ENCODE results near the gene TOR1A.

TOR1A gene, protein sequence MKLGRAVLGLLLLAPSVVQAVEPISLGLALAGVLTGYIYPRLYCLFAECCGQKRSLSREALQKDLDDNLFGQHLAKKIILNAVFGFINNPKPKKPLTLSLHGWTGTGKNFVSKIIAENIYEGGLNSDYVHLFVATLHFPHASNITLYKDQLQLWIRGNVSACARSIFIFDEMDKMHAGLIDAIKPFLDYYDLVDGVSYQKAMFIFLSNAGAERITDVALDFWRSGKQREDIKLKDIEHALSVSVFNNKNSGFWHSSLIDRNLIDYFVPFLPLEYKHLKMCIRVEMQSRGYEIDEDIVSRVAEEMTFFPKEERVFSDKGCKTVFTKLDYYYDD

DNA sequence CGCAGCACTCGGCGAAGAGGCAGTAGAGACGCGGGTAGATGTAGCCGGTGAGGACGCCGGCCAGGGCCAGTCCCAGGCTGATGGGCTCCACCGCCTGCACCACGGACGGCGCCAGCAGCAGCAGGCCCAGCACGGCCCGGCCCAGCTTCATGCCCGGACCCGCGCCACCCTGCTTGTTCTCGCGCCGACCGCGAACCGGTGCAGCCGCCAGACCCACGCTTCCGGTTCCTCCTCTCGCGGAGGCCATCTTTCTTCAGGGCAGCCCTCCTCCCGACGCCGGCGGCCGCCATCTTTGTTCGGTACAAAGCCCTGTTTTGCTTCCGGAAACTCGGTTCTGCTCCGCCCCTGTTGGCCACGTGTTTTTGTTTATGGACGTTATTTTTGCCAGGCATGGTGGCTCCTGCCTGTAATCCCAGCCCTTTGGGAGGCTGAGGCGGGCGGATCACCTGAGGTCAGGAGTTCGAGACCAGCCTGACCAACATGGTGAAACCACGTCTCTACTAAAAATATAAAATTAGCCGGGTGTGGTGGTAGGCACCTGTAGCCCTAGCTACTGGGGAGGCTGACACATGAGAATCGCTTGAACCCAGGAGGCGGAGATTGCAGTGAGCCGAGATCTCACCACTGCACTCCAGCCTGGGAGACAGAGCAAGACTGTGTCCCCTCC is at the start of gene TOR1A:
TOR1A (minus strand) TSS at position 202 of the 667 bp plus-strand sequence; CDS start at position 151, 51 bp downstream.
- peak; percentile 86 for DNase-seq (ENCODE audit: low read depth)

GRCh38 chr9:129871046-129871445 is 47.1 kb upstream of the TOR1A start:
- DNase-seq (ENCODE audit: low read depth) = no peak

DNA sequence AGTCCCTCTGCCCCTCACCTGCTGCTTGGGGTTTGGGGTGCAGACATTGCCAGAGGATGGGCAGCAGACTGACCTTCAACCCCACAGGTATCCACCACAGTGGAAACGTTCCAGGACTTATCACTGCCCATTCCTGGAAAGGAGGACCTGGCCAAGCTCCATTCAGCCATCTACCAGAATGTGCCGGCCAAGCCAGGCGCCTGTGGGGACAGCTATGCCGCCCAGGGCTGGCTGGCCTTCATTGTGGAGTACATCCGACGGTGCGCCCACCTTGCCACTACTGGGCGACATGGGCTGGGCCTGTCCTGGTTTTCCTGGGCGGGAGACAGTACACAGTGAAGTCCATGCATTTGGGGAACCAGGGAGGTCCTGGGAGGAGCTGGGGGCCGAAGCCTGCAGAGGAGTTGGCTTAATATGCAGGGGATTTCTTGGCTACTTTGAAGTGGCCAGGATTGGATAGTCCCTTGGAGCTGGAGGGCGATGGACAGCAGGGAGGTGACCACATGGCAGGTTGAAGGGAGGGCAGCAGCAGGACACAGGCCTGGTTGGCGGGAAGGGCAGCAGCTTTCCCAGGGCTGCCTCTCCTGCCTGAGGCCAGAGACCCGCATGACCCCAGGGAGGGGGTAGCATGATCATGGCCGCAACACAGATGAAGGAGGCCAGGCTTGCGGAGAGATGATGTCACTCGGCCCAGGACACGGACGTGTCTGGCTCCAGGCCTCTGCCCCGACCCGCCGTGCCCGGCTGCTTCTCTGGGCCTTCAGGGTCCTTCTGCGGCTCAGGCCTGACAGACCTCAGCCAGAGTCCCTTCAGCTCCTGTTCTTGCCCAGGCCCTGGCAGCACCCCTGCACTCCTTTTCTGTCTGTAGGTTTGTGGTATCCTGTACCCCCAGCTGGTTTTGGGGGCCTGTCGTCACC is 45.9 kb upstream of the TOR1A start:
- DNase-seq (ENCODE audit: low read depth) = no peak

GRCh38 chr9:129868872-129869486 is 45.0 kb upstream of the TOR1A start:
- DNase-seq (ENCODE audit: low read depth) = peak; percentile 86

- no peak for DNase-seq (ENCODE audit: low read depth)
Observed at GRCh38 chr9:129868023-129868871, 44.3 kb upstream of the TOR1A start.

DNA sequence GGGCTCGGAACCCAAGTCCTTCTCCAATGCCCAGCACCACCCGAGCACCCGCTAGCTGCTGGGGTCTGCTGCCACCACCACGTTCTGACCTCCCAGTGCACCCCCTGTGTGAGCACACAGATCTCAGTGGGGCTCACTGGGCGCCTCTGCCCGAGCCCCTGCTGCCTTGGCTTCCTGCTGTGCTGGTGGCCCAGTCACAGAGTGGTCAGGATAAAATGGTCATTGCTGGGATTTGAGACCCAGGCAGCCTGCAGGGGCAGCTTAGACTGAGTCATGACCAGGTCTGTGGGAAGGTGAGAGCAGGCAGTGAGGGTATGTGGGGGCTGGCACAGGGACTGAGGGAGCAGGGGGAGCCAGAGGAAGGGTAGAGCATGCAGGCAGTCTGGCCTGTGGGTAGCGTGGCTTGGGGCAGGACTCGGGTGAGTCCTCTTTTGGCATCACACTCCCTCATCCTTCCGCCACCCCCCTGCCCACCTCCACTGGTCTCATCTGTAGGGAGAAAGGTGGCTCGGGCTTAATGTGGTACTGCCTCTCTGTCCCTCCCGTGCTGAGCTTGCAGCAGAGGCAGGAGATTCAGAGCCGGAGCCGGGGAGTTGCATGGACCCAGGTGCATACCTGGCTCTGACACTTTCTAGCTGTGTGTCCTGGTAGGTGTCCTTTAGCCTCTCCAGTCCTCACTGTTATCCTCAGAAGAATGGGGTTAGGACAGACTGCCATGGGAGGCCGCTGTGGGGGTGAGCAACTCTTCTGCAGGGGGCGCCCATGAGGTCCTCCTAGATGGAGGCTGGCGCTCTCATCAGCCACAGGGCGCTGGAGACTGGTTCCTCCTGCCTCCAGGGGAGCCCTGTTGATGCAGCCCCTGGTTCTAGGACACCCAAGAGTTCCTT is 43.4 kb upstream of the TOR1A start:
- no peak for DNase-seq (ENCODE audit: low read depth)

DNA sequence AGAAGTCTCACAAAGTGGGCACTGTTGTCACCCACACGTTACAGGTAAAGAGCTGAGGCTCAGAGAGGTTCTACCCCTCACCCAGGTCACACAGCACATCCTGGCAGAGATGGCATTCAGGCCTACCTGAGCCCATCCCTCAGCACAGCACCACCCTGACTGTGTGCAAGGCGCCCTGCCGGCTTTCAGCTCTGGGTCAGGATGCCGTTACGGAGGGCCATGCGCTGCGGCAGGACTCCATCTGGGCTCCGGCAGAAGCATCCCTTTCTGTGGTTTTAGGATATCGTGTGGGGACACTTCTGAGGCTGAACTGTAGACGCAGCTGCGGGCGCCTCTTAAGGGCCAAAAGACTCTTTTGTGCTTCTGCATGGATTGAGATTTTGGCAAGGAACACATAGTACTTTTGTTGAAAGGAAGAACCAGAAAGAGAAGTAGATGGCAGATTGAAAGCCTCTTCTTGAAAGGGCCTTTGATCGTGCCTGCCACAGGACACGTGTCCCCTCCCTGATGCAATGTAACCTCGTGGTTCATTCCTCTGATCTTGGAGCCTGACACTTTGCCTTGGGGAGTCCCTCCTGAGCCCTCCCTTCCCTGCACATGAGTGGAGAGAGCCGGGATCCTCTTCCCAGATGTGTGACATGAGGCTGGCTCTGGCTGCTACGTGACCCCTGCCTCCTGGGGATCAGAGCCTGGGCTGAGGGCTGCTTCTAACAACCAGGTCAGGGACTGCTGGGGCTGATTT is 42.6 kb upstream of the TOR1A start:
- DNase-seq (ENCODE audit: low read depth) = no peak

DNA sequence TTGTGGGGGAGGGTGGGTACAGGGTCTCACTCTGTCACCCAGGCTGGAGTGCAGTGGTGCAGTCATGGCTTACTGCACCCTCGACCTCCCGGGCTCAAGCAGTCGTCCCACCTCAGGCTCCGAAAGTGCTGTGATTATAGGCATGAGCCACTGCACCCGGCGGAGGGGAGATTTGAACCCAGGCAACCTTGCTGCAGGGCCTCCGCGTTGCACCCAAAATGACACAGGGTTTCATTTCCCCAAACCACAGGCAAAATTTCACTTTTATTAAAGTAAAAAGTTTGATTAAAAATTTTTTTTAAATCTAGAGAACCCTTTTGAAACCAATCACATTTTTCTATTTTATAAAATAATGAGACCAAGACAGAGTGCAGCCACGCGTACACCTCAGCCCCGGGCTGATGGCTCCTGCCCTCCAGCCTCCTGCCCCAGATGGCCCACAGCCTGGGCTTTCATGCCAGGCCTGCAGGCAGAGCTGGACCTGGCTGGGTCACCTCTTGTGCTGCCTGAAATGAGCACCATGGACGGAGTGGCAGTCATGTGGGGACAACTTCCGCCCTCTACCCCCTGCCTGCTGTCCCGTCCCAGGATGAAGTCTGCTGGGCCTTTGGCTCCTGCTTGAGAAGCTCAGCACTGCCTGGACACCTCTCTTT is 41.9 kb upstream of the TOR1A start:
- DNase-seq (ENCODE audit: low read depth) = no peak

DNA sequence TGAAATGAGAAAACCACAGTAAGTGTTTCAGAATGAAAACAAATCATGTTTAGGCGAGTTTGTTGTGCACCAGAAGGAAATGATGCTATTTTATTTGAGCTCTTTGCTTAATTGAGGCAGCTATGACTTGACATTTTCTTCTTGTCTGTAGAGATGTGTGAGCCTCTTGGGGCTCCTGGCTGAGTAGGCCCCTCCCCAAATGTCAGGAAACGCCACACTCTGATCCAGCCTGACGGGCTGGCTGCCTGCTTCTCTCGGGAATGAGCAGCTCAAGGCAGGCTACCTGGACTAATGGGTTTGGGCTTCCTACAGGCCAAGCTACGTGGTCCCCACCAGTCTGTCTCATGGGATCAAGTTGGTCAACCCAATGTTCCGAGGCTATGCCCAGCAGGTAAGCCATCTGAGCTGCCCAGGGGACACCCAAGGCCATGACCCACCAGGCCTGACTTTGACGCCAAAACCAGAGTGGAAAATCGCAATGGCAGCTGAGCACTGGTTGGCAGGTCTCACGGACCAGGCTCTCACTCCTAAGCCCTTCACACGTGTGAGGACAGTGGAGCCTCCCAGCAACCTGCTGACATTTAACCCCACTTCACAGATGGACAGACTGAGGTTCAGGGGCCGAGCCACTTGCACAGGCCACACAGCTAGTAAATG is 41.2 kb upstream of the TOR1A start:
- DNase-seq (ENCODE audit: low read depth) = no peak

GRCh38 chr9:129863059-129863690 is 39.2 kb upstream of the TOR1A start:
- peak; percentile 63 for DNase-seq (ENCODE audit: low read depth)

DNA sequence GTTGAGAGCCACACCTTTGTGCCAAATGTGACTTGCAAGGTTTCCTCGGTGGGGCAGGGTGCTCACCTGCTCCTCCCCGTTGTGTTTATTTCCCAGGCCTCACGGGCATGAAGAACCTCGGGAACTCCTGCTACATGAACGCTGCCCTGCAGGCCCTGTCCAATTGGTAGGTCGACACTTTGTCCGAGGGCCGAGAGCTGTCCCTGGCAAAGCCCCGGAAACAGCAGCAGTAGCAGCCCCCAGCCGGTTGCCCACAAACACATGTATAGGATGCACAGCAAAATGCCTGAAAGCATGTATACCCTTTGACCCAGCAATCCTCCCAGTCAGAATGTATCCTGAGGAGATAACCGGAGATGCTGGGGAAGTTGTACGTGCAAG is 37.5 kb upstream of the TOR1A start:
- DNase-seq (ENCODE audit: low read depth) = no peak

- DNase-seq (ENCODE audit: low read depth) = no peak
Observed at GRCh38 chr9:129860653-129861446, 36.9 kb upstream of the TOR1A start.

DNA sequence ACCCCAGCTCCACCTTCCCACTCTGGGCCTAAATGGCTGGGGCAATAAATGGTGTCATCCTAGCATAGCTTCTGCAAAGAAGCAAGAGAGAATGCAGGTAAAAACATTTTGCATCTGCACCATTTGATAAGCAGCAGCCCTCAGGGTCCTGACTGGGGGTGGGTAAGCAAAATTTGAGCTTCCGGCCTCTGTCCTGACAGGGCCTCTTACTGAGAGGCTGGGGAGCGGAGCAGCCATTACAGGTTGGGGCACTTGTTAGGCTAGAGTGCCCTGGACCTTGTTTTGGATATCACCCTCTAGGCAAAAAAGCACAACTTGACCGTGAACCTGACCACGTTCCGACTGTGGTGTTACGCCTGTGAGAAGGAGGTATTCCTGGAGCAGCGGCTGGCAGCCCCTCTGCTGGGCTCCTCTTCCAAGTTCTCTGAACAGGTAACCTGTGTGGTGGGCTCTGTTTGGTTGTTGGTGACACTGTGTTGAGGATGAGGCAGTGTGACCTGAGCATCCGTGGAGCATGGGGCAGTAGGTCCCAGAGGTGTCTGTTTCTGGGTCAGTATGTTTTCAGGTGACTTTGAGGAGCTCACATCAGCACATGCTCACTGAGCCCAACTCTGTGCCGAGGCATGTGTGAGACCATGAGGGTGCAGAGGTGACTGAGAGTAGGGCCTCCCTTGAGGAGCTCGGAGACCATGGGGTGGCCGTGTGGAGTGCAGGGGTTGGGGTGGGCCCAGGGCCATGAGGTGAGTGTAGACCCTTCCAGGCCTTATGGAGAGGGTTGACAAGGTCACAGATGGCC is 34.4 kb upstream of the TOR1A start:
- no peak for DNase-seq (ENCODE audit: low read depth)

DNA sequence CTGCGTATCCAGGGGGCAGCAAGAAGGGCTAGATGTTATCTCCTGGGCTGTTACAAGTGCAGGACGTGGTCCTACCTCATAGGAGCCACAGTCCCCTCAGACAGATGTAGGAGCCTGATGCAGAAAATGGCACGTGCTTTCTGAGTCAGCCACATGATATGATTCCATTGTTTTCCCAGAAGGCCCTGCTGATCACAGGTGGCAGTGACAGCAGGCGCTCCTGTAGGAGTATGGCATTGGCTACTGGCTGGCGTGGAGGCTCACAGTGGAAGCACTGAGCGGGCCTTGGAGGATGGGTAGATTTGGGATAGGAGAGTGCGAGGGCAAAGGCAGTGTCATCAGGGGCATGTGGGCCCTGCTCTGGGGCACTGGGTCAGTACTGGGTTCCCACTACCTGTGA is 33.3 kb upstream of the TOR1A start:
- DNase-seq (ENCODE audit: low read depth) = no peak

GRCh38 chr9:129854588-129855110 is 30.7 kb upstream of the TOR1A start:
- no peak for DNase-seq (ENCODE audit: low read depth)

DNA sequence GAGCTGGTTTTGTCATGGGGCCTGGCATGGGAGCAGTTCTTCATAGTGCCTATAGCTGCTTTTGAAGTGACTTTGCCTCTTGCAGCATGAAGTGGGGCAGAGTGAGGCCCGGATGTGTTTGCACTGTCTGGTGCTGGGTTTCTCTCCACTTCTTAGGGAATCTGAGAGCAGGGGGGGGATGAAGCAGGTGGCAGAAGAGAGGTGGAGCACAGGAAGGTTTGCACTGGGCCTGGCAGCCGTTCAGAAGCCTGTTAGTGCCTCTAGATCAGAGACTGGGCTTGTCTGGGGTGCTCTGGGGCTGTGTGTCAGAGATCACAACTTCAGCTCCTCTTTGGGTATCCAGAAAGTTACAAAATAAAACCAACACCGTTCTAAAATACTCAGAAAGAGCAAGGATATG is 29.7 kb upstream of the TOR1A start:
- no peak for DNase-seq (ENCODE audit: low read depth)
